GM18907 (cell line): ENCODE results near the gene UPP1.
"Not testable (repeated sequence)": the region's sequence is repeated elsewhere in the genome, so short reads cannot be mapped to it uniquely, and the experiment has no call there.

Source experiments
- ATAC-seq: cut with Tn5 transposase; IDR thresholded peaks from one replicate; pipeline ENCODE4 v1.9.1; 2021; ENCODE audit warnings: mild to moderate bottlenecking, moderate library complexity; ENCODE audit not compliant: unreplicated experiment

Gene UPP1

DNA sequence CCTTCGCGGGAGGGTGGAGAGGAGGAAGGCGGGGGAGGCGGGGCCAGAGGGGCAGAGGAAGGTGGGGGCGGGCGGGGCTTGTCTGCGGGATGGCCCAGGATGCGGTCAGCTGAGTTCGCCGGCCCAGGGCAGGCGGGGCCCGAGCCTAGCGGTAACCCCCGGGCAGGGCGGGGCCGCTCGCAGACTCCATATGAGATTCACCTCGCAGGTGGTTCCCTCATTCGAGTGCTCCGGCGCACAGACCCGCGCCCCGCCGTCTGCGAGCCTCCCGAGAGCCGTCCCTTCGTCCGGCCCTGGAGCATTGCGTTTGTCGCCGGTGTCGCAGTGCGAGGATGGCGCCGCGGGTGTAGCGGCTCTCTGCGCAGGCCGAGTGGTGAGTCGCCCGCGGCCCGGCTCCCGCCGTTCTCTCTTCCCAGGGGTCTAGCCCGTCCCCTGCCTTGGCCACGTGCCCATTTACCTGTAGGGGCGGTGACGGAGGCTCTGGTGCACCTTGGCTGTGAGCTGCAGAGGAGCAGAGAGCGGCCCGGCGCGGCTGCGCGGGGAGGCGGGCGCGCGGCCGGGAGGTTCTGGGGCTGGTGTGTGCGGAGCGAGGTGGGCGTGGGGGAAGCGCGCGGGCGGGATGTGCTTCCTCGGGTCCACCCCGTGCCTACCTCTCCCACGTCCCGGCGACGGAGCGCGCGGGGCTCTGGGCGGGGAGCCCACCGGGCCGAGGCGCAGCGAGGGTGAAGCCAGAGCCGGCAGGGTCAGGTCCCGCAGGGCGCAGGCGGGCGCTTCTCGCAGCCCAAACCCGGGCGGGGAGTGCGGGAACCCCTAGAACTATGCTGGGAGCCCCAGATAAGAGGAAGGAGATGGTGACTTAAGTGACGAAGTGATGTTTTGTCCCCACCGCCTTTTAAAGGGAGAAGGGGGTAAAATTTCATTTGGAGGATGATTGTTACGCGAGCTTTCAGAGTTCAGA is at the start of gene UPP1:
Gene UPP1 (plus strand): TSS at position 220 of the 958 bp plus-strand sequence. CDS start 5,519 bp downstream, outside the sequence.
- ATAC-seq: peak; percentile 64

- ATAC-seq: no peak
These were observed 48.0 kb upstream of the UPP1 start for GRCh38 chr7:48040944-48041652.

GRCh38 chr7:48041653-48041970 is 47.5 kb upstream of the UPP1 start:
- no peak for ATAC-seq

GRCh38 chr7:48042216-48042615 is 46.8 kb upstream of the UPP1 start:
- ATAC-seq: no peak

DNA sequence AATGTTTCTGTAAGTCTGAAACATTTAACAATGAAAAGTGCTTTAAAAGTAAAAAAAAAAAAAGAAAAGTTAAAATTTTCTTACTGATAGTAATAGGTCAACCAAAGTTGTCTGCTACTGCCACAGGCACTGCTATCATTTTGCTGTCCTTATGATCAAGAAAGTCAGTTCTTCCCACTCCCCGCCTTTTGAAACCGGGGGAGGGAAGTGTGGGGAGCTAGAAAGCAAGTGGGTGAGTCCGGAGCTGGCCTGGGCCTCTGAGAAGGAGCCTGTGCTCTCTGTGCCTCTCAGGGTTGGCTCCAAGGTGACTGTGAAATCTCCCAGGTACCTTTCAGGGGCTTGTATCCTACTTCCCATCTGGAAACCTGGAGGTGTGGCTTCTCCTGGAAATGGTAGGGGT is 46.4 kb upstream of the UPP1 start:
- ATAC-seq: no peak

DNA sequence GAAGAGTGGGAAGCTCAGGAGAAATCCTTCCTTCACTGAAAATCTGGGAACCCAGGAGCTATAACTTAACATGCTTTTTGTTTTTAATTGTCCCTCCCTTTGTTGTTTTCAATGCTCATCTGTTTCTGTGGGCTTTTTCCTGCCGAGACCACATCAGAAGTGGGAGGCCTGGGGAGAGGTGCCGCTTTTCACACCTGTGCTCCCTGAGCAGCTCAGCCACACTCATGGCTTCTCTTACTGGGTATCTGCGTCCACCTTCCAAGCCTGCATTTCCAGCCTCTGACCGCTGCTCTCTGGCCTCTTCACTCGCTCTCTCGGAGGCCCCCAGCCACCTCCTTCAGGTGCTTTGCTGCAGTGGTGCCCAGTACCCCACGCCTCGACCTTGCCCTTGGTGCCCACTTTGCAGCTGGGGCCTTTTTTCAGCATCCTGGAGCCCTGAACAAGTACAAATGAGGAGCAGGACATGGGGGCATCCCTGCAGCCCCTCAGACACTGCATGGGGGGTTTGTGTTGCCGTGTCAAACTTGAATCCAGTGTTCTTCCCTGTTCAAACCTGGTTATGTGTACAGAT is 43.8 kb upstream of the UPP1 start:
- no peak for ATAC-seq

- no peak for ATAC-seq
These were observed 42.6 kb upstream of the UPP1 start for GRCh38 chr7:48046458-48046857.

DNA sequence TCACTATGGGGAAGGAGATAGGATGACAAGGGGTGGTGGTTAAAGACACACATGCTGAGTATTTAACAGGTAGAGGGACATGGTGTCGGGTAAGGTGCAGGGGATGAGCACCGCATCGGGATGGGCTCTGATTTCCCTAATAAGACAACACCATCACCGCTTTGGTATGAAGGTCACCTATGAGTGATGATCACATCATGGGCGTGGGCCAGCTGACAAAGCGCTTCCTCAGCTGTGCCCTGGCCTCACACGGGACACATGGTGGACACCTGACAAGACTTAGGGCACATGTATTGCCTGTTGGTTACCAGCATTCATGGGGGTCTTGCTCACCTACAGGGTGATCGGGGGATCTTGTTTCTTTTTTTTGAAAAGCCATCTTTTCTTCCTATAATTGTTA is 41.0 kb upstream of the UPP1 start:
- ATAC-seq: no peak

GRCh38 chr7:48049850-48050249 is 39.2 kb upstream of the UPP1 start:
- ATAC-seq: no peak

DNA sequence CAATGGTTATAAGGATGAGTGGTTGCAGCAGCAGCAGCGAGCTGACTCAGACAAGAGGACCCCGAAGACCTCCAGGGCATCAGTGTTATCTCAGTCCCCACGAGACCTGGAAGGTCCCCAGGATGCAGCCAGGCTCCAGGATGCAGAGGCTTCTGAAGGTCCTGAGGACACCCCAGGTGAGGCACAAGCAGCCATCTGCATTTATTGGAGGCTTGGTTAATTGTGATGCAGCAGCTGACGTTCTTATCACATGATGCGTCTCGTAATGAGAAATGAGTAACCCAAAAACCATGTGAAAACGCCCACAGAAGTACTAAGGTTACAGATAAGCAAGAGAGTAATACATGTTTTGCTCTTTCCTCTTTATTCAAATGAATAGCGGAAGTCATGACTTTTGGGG is 36.3 kb upstream of the UPP1 start:
- ATAC-seq: no peak

GRCh38 chr7:48053736-48054135 is 35.3 kb upstream of the UPP1 start:
- ATAC-seq: no peak

DNA sequence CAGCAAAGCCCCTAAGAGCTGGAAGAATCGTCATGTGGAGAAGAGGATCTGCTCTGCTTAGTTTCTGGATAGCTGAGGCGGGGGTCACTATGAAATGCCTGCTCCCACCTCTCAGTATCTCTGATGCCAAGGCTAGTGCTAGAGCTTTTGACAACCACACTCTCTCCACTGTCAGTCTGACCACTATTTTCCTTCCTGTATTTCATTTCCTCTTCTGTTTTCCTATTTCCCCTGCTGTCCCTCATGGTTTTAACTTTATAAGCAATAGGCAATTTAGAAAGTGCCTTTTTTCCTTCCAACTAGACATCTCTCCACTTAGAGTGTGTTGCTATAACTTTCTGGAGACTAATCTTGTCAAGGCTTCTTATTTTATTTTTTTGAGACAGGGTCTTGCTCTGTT is 30.1 kb upstream of the UPP1 start:
- no peak for ATAC-seq

DNA sequence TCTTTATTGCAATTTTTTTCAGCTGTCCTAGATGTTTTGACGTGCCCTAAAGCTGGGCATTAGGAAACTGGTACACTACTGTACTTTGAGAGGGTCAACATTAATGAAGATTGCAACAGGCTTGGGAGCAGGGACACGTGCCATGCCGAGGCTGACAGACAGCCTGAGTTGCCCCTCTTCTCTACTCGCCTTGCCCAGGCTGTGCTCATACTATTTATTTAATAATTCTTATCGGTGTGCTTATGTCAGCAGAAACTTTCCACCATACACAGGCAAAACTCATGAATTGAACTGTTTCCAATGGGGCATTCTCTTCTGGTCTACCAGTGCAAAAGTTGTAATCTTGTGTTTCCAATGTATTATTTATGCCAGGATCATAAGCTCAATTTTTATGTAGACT is 29.4 kb upstream of the UPP1 start:
- ATAC-seq: no peak

GRCh38 chr7:48063985-48064384 is 25.1 kb upstream of the UPP1 start:
- ATAC-seq: no peak

DNA sequence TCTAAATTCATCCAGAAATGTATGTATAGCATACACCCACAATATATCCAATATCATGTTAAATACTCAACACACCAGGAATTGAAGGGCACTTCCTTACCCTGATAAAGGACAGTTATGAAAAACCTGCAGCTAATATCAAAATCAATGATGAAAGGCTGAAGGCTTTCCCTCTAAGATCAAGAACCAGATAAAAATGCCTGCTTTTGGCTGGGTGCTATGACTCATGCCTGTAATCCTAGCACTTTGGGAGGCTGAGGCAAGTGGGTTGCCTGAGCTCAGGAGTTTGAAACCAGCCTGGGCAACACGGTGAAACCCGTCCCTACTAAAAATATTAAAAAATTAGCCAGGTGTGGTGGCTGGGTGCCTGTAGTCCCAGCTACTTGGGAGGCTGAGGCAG is 21.6 kb upstream of the UPP1 start:
- ATAC-seq: no peak

DNA sequence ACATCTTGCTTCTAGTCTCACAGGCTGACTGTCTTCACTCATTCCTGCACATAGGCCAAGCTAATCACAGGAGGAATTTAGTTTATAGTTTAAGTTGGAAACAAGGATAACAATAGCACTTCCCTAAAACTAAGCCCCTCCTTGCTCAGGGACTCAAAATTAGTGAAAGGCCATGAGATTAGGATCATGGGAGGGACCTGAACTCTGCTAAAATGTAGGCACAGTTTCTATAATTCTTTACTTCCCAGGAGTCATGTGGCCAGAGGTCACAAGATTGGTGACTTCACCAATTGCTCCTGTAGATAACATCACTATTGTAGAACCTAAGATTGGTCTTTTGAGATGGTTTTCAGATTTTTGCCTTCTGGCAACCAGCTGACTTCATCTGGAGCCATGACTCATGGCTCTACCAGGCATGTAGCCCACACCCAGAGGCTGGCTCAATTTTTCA is 14.8 kb upstream of the UPP1 start:
- ATAC-seq: no peak

DNA sequence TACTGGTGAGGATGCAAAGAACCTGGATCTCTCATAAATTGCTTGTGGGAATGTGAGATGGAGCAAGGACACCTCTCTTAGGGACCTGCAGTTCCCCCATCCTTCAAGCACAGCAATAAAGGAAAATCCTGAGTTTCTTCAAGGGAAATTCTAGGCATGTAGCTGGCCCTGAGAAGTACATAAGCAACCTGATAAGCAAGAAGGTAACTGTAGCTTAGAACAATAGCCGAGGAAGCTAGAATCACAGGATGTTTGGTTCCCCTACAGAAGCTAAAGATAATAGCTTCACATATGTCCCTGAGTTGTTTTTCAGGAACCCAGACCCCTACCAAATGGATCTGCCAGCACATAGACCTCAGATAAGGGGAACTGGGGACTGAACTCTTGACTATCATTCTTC is 11.6 kb upstream of the UPP1 start:
- ATAC-seq: no peak

- ATAC-seq: no peak
These were observed 10.6 kb upstream of the UPP1 start for GRCh38 chr7:48078470-48078869.

- ATAC-seq: not testable (repeated sequence)
These were observed 6.7 kb upstream of the UPP1 start for GRCh38 chr7:48082378-48082777.

- no peak for ATAC-seq
These were observed 5.8 kb upstream of the UPP1 start for GRCh38 chr7:48083114-48083830.
